Erythroblast (primary cell): ENCODE results near the gene LARP1.

Experiments used
- GATA1 ChIP-seq: IDR thresholded peaks from 2 replicates; pipeline ENCODE4 v1.6.1; 2011; ENCODE audit warnings: low read depth, mild to moderate bottlenecking, control low read depth, low read length, moderate library complexity
- POLR2A ChIP-seq: IDR thresholded peaks from 2 replicates; pipeline ENCODE4 v1.6.1; 2011; ENCODE audit warnings: mild to moderate bottlenecking, low read length

GRCh38 chr5:154776167-154776566, 21.0 kb downstream of the LARP1 start:
- TF ChIP-seq POLR2A (peak; percentile 22), GATA1 (no peak)
